Fibroblast of lung (primary cell): Measurements from ENCODE around the gene PKHD1. TPM values are rescaled to one million over a fixed set of nuclear protein-coding genes. Genes with fewer than 3 reads are reported as not detected.

Experiments used
- DNase-seq, 2 donors: peaks; one replicate each; pipeline versions ENCODE4 v3.0.0 to v3.0.0-alpha.2; 2010; ENCODE audit warnings: low read depth in 2 of 2
- H2AFZ ChIP-seq: 2 replicates; pipeline ENCODE4 v1.5.1; 2012; ENCODE audit warnings: low read length, control low read depth, inconsistent platforms
- H3K27ac ChIP-seq: 2 replicates; pipeline ENCODE4 v1.5.1; 2011; ENCODE audit warnings: low read length, control low read depth; ENCODE audit not compliant: insufficient read depth
- H3K27me3 ChIP-seq: 2 replicates; pipeline ENCODE4 v1.5.1; 2011; ENCODE audit warnings: mild to moderate bottlenecking, low read length; ENCODE audit not compliant: control insufficient read depth, insufficient read depth
- H3K36me3 ChIP-seq: 2 replicates; pipeline ENCODE4 v1.5.1; 2011; ENCODE audit warnings: low read length; ENCODE audit not compliant: control insufficient read depth, insufficient read depth
- H3K4me1 ChIP-seq: 2 replicates; pipeline ENCODE4 v1.5.1; 2011; ENCODE audit warnings: low read length; ENCODE audit not compliant: control insufficient read depth, insufficient read depth; ENCODE audit errors: extremely low read depth
- H3K4me2 ChIP-seq: 2 replicates; pipeline ENCODE4 v1.5.1; 2011; ENCODE audit warnings: low read length, control low read depth; ENCODE audit not compliant: insufficient read depth; ENCODE audit errors: extremely low read depth
- H3K4me3 ChIP-seq, 4 experiments: fragments of 200-600 bp in 1 of 4; sonication (generic) in 1 of 4; replicated peaks in 1 of 4; 2 replicates each; pipeline ENCODE4 v1.5.1; 2011 to 2016; ENCODE audit warnings: low read length in 4 of 4, low read depth in 3 of 4, mild to moderate bottlenecking in 3 of 4, control low read depth in 2 of 4, inconsistent platforms in 1 of 4, mixed read lengths in 1 of 4; ENCODE audit not compliant: insufficient read depth in 1 of 4; ENCODE audit errors: control extremely low read depth in 1 of 4
- H3K79me2 ChIP-seq: 2 replicates; pipeline ENCODE4 v1.5.1; 2012; ENCODE audit warnings: mild to moderate bottlenecking, low read length, inconsistent platforms; ENCODE audit not compliant: control insufficient read depth, insufficient read depth
- H3K9ac ChIP-seq: 2 replicates; pipeline ENCODE4 v1.5.1; 2011; ENCODE audit warnings: mild to moderate bottlenecking, low read length, control low read depth; ENCODE audit not compliant: insufficient read depth
- H3K9me3 ChIP-seq: 2 replicates; pipeline ENCODE4 v1.5.1; 2012; ENCODE audit warnings: low read depth, low read length; ENCODE audit not compliant: control insufficient read depth, insufficient read depth
- H4K20me1 ChIP-seq: 2 replicates; pipeline ENCODE4 v1.5.1; 2011; ENCODE audit warnings: low read length; ENCODE audit not compliant: control insufficient read depth, insufficient read depth; ENCODE audit errors: extremely low read depth
- EZH2 ChIP-seq: IDR thresholded peaks from 2 replicates; pipeline ENCODE4 v1.5.1; 2012; ENCODE audit warnings: low read length, control low read depth, mild to moderate bottlenecking; ENCODE audit errors: missing control alignments
- polyA plus RNA-seq, 2 donors: library from polyadenylated mRNA; depleted of rRNA in 1 of 2; stranded (reverse) in 1 of 2; unstranded in 1 of 2; fragments of >200 nt; gene quantifications; 2 replicates each; pipeline ENCODE4 v1.2.1, GENCODE V29; 2011 to 2012; ENCODE audit warnings: missing spikeins in 1 of 2
- total RNA-seq: library from RNA; depleted of rRNA; stranded (reverse); fragments of >200 nt; gene quantifications from 2 replicates; pipeline ENCODE4 v1.2.1, GENCODE V29; 2014
- TF ChIP-seq, protein P1 (sequence below), 2 donors: IDR thresholded peaks in 1 of 2; conservative IDR thresholded peaks in 1 of 2; 1 replicate in 1 of 2; 2 replicates in 1 of 2; pipeline ENCODE4 v1.5.1; 2011 to 2012; ENCODE audit warnings: low read length in 2 of 2, control low read depth in 1 of 2, inconsistent platforms in 1 of 2, low read depth in 1 of 2, mild to moderate bottlenecking in 1 of 2

The PKHD1 gene
- total and polyA plus RNA-seq, 2 donors (not counting 1 experiment from before 2014, with no cell fraction given), result not detected

DNA sequence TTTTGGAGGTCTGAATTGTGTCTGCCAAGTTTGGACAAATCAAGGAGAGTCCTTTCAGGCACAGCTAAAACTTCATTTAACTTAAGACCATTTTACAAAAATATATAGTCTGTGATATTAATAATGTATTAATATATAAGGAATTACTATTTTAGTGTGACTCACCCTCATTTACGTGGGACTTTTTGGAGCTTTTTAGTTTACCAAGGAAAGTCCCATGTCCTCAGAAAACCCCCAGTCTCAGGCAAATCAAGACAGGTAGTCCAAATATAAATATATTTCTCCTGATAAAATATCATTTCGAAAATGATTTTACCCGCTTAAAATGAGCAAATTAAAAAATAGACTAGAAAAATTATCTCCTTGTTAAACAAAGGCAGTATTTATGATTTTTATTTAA, 479.0 kb downstream of the PKHD1 start:
- no peaks in the 10 kb centered on the region for H4K20me1 ChIP-seq
- H3K27ac ChIP-seq, result no peak overlapping the region
- no peak overlapping the region for H3K4me3 ChIP-seq
- H3K36me3 ChIP-seq, result no peaks in the 10 kb centered on the region
- no peak for DNase-seq
- TF ChIP-seq, protein P1, sequence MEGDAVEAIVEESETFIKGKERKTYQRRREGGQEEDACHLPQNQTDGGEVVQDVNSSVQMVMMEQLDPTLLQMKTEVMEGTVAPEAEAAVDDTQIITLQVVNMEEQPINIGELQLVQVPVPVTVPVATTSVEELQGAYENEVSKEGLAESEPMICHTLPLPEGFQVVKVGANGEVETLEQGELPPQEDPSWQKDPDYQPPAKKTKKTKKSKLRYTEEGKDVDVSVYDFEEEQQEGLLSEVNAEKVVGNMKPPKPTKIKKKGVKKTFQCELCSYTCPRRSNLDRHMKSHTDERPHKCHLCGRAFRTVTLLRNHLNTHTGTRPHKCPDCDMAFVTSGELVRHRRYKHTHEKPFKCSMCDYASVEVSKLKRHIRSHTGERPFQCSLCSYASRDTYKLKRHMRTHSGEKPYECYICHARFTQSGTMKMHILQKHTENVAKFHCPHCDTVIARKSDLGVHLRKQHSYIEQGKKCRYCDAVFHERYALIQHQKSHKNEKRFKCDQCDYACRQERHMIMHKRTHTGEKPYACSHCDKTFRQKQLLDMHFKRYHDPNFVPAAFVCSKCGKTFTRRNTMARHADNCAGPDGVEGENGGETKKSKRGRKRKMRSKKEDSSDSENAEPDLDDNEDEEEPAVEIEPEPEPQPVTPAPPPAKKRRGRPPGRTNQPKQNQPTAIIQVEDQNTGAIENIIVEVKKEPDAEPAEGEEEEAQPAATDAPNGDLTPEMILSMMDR (conservative IDR thresholded peaks at IDR 0.05 in 1 of 2, IDR thresholded peaks at IDR 0.05 in 1 of 2; ENCODE audit: low read depth in 1 of 2, low read length in 2 of 2), result no peak
- TF ChIP-seq EZH2, result no peak
- no peaks in the 10 kb centered on the region for H3K4me1 ChIP-seq
- no peak overlapping the region for H3K9ac ChIP-seq
- H3K27me3 ChIP-seq, result no peaks in the 10 kb centered on the region
- H3K9me3 ChIP-seq, result no peaks in the 10 kb centered on the region
- no peak overlapping the region for H2AFZ ChIP-seq
- H3K4me2 ChIP-seq, result no peak overlapping the region
- no peaks in the 10 kb centered on the region for H3K79me2 ChIP-seq

DNA sequence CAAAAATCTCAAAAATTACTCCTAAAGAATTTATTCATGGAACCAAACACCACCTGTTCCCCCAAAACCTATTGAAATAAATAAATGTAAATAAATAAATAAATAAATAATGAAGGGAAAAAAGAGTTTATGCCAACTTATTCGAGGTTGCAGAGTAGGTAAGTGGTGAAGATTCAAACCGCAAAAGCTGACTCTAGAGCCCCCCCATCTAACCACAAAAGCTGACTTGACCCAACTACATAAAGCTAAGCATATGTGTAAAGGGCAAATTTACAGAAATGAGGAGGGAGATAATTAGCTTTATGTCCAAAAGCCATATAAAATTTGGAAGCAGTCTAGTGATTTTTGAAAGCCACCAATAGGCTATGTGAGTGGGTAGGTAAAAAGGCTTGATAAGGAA, 486.9 kb downstream of the PKHD1 start:
- TF ChIP-seq EZH2, result no peak
- TF ChIP-seq, protein P1 (conservative IDR thresholded peaks at IDR 0.05 in 1 of 2, IDR thresholded peaks at IDR 0.05 in 1 of 2; ENCODE audit: low read depth in 1 of 2, low read length in 2 of 2), result no peak
- H2AFZ ChIP-seq, result no peak overlapping the region
- H3K9ac ChIP-seq, result no peak overlapping the region
- no peaks in the 10 kb centered on the region for H3K27me3 ChIP-seq
- H4K20me1 ChIP-seq, result no peaks in the 10 kb centered on the region
- no peaks in the 10 kb centered on the region for H3K4me1 ChIP-seq
- no peak overlapping the region for H3K27ac ChIP-seq
- no peak for DNase-seq
- no peak overlapping the region for H3K4me2 ChIP-seq
- H3K4me3 ChIP-seq, result no peak overlapping the region
- no peaks in the 10 kb centered on the region for H3K9me3 ChIP-seq
- no peaks in the 10 kb centered on the region for H3K79me2 ChIP-seq
- H3K36me3 ChIP-seq, result no peaks in the 10 kb centered on the region

DNA sequence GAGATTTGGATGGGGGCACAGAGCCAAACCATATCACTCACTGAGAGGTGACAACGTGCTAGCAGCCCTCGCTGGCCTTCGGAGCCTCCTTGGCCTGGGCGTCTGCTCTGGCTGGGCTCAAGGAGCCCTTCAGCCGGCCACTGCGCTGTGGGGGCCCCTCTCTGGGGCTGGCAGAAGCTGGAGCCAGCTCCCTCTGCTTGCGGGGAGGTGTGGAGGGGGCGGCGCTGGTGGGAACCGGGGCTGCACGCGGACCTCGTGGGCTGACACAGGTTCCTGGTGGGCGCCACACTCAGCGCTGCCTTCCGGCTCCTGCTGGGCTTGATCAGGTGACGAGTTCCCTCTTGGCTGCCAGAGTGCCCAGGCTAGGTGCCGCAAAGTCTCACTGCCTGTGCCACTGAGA, 489.2 kb downstream of the PKHD1 start:
- H3K4me2 ChIP-seq, result no peak overlapping the region
- H3K9ac ChIP-seq, result no peak overlapping the region
- no peaks in the 10 kb centered on the region for H3K27me3 ChIP-seq
- no peaks in the 10 kb centered on the region for H3K36me3 ChIP-seq
- no peak overlapping the region for H3K27ac ChIP-seq
- TF ChIP-seq EZH2, result no peak
- TF ChIP-seq, protein P1 (conservative IDR thresholded peaks at IDR 0.05 in 1 of 2, IDR thresholded peaks at IDR 0.05 in 1 of 2; ENCODE audit: low read depth in 1 of 2, low read length in 2 of 2), result no peak
- no peak for DNase-seq
- H3K4me1 ChIP-seq, result no peaks in the 10 kb centered on the region
- H2AFZ ChIP-seq, result no peak overlapping the region
- no peak overlapping the region for H3K4me3 ChIP-seq
- H4K20me1 ChIP-seq, result no peaks in the 10 kb centered on the region
- no peaks in the 10 kb centered on the region for H3K79me2 ChIP-seq
- H3K9me3 ChIP-seq, result no peaks in the 10 kb centered on the region
